Muscle of back (tissue), 11 donors: ENCODE data around the gene IMMP2L. TPM values are rescaled to one million over a fixed set of nuclear protein-coding genes. Genes with fewer than 3 reads are reported as not detected.

Experiments used
- DNase-seq, 3 donors: peaks; one replicate each; pipeline versions ENCODE4 v3.0.0 to v3.0.0-alpha.2; 2013
- polyA plus RNA-seq, 10 donors: library from polyadenylated mRNA; unstranded; fragments of 120-200 nt; gene quantifications; one replicate each; pipeline ENCODE4 v1.2.1, GENCODE V29; 2013; ENCODE audit not compliant: insufficient read length in 10 of 10

The IMMP2L gene
- polyA plus RNA-seq, 10 donors = 11.9 to 20.5 (median 15.2) TPM

DNA sequence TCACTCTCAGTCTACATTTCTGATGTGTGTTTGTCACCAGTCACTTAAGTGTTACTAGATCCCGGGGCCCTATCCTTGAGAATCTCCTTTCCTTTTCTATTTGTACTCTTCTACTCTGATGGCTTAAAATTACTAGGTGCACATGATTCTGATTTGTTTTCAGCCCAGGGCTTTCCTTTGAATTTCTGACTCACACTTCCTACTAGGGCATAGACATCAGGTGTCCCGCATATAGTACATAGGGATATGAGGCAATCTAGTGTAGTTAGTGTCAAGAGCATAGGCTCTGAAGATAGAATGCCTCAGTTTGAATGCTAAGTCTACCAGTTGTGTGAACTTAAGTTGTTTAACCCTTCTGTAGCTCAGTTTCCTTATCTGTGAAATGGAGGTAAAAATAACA lies 520.7 kb downstream of the IMMP2L start:
- no peak for DNase-seq

GRCh38 chr7:111038185-111038584 lies 524.1 kb downstream of the IMMP2L start:
- DNase-seq = no peak

- no peak for DNase-seq
These were observed 530.4 kb downstream of the IMMP2L start for GRCh38 chr7:111031916-111032315.

DNA sequence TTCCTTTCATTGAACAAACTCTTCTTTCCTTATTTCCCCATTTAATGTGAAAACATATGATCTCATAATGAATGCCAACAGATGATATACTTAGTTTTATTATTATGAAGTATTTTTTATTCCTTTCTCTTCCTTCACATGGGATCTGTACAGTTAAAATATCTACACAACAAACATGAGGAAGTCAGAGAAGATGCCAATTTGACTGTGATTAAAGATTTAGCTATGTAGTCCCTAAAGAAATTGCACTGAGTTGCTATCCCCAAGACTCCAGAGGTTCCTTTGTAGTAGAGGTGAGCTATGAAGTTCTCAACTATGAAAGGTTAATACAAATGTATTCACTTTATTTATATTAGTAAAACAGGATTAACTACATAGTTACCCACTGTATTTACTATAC lies 532.0 kb downstream of the IMMP2L start:
- no peak for DNase-seq

DNA sequence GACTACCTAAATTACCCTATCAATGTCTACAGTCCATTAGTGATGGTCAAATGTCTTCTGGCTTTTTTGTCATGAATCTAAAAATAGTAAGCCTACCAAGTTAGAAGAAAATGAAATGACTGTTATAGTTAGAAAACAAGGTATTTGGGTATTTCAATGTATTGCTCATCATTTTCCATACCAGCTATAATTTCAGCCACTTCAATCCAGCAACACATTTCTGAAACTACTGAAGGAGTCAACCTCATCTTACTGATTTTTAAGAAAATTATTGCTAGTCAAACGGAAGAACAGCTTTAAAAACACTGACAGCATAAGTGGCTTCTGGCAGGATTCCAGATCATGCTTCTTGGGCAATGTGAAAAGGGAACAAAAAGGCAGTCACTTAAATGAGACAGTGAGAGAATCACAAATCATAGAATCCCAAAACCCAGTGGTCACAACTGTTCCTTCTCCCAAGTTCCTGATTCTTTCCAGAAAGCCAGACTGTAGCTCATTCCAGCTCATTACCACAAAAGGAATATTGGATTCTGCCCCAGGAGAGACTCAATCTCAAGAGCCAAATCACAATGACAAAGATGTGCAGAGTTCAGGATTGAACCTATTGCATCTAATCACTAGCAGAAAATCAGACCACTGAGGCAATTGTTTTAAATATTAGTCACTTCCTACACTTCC lies 532.6 kb downstream of the IMMP2L start:
- DNase-seq = no peak

DNA sequence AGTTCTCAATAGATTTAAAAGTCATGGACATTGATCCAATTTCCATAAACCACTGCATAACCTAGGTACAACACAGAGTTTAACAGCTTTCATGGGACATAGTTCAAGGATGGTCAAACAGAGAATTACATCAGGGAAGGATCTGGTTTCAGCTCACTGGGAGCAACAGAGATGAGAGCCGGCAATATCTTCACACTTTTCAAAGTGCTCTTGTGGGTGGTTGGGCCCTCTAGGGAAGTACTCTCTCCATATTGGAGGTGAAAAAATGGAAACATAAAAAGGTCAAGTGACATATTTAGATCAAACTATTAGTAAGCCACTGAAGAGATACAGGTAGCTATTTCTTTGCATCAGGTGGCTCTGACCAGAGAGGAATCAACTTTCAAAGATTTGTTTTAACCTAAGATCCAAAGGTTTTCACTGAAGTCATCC lies 533.1 kb downstream of the IMMP2L start:
- no peak for DNase-seq

GRCh38 chr7:111027396-111027795 lies 534.9 kb downstream of the IMMP2L start:
- DNase-seq = no peak

GRCh38 chr7:111026806-111027205 lies 535.5 kb downstream of the IMMP2L start:
- no peak for DNase-seq

DNA sequence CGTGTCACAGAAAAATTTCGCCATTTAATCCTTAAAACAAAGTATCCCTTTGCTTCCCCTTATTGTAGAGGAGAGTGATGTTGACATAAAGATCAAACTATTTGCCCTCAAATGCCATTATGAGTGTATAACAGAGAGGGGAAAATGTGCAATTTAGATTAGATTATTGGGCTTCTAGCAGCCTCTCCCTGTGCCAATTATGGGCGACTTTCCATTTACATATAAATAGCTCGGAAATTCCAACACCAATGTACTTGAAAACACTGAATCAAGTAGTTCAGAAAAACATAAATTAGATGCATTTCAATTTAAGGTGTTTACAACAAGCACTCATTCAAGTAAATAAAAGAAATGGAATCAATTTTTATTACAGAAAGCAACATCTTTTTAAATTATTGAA lies 535.9 kb downstream of the IMMP2L start:
- no peak for DNase-seq

DNA sequence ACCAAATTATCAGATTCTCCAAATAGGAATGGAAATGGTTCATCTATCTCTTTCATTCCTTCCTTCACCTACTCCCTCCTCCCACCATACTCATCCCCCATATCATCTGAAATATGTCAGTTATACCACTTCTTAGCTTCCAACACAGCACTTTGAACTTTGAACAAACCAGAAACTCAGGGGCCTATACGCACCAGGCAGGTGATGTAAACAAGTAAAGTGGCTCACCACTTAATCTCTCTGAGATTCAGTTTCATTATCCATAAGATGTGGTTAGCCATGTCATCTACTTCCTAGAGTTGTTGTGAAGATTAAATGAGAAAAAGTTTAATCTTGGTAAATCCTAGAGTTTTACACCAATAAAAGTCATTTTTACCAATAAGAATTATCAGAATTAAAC lies 537.3 kb downstream of the IMMP2L start:
- no peak for DNase-seq

GRCh38 chr7:111018960-111019736 lies 543.1 kb downstream of the IMMP2L start:
- no peak for DNase-seq

DNA sequence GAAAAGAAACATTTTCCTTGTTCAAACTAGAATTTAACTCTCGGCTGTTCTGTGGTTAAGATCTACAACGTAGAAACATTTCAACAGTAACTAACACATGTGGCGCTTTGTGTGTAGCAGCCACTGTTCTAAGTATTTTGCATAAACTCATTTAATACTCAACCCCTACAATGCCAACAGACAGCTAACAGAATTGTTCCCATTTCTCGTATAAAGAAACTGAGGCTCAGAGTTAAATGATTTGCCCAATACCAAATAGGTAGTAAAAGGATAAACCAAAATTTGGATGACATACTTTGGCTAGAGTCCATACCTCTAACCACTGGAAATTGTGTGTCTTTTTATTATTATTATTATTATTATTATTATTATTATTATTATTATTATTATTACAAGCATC lies 543.8 kb downstream of the IMMP2L start:
- DNase-seq = no peak

GRCh38 chr7:111014079-111014478 lies 548.2 kb downstream of the IMMP2L start:
- no peak for DNase-seq

DNA sequence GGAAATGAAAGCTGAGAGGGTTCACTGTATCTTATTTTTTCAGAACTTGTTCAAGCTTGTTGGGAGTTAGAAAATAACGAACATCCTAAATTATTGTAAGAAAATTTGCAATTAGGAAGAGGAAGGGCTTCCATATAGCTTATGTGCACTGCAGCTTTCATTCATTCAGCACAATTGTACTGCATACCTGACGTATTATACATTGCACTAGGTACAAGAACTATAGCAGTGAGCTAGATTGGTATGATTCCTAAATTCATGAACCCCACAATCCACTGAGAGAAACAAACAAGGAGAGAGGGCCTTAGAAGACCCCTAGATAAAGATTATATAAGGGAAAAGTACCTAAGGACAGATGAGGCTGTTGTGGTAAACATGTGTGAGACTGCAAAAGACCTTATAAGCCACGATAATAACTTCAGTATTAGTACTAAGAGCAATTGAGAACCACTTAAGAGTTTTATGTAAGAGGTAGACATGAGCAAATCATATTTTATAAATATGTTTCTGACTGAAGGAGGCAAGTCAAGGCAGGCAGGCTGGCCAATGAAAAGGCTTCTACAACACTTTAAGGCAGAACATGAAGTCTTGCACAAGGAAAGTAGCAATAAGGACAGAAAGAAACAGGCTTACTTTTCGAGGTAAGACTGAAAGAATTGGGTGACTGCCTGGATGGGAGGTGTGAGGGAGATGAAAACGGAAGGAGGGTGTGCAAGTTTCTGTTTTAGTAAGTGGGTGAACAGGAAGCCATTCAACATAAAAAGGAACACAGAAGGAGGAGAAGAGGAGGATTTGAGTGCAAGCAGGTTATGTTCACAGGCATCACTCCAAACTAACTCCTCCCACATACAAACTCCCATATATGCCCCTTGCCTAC lies 549.3 kb downstream of the IMMP2L start:
- DNase-seq = no peak

GRCh38 chr7:111012149-111012548 lies 550.1 kb downstream of the IMMP2L start:
- DNase-seq = no peak

- no peak for DNase-seq
These were observed 550.8 kb downstream of the IMMP2L start for GRCh38 chr7:111011520-111011919.

- DNase-seq = no peak
These were observed 551.5 kb downstream of the IMMP2L start for GRCh38 chr7:111010798-111011197.

DNA sequence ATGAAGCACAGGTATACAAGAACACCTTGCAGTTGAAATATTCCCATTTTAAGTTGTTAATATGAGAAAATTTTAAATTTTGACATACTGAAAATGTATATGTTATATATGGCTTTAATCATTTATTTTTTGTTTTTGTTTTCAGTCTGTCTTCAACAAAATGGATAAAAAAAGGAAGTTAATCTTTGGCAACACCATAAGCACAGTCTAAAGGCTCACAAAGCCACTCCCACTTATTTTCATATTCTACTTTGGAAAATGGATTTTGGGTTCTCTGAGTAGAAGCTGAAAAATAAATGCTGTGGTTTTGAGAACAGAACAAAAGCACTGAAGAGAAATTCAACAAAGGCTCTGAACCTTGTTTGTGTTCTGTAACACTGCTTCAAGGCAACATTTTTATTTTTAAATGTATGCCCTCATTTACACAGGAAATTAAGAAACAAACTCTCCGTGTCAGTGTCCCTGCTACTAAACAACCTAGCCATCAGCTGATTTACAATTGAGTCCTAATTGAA lies 552.7 kb downstream of the IMMP2L start:
- DNase-seq = no peak

- peak in 1 of 3 donors; percentile 59 for DNase-seq
These were observed 555.6 kb downstream of the IMMP2L start for GRCh38 chr7:111006691-111007090.

GRCh38 chr7:111006040-111006439 lies 556.3 kb downstream of the IMMP2L start:
- DNase-seq = no peak

GRCh38 chr7:111005445-111005844 lies 556.8 kb downstream of the IMMP2L start:
- DNase-seq = no peak

- no peak for DNase-seq
These were observed 557.9 kb downstream of the IMMP2L start for GRCh38 chr7:111004310-111004901.
